GM18951 (cell line): Measurements from ENCODE around the gene CACNA1I.

ENCODE experiments used
- POLR2A ChIP-seq: IDR thresholded peaks from 4 replicates; pipeline ENCODE4 v1.6.1; 2011; ENCODE audit warnings: mild to moderate bottlenecking; ENCODE audit not compliant: insufficient read length, insufficient read depth; ENCODE audit errors: extremely low read depth
- in situ Hi-C: fragments of 300-500 bp; cut with MboI; formaldehyde crosslinking; loops from one replicate; pipeline ENCODE4 v1.12.0; 2022; ENCODE audit warnings: low sequenced_read_pairs, mixed read lengths, inconsistent platforms; ENCODE audit not compliant: unreplicated experiment

CACNA1I gene

DNA sequence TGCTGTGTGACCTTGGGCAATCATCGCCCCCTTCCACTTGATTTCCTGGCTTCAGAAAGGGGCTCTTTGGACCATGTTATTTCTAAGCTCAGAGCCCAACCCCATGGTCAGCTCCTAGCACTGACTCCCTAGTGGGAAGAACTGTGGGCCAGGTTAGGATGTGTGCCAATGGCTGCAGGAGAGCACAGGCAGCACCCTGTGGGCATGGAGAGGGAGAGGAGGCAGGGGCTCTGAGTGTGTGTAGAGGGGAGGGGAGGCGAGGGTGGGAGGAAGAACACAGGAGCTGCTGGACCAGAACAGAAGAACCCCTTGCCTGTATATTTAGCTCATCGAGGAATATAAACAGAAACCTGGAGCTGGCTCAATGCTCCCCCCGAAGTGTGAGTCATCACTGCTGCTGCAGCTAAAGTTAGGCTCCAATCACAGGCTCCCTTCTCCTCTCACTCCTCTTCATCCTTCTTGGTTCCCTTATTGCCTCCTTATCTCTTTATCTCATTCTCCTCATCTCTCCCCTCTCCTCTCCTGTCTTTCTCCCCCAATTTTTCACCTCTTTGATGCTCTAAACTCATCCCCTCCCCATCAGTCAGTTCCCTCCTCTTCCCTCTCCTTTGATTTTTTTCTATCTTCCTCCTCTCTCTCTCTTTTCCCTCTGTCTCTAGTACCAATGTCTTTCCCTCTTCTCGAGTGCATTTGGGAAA, 23.5 kb upstream of the CACNA1I start:
- in situ Hi-C loops, result loop anchor here (25.0 kb wide), 1 partner anchor 790 kb away; the partner anchor contains the start of gene ADSL
- no peak for TF ChIP-seq POLR2A

DNA sequence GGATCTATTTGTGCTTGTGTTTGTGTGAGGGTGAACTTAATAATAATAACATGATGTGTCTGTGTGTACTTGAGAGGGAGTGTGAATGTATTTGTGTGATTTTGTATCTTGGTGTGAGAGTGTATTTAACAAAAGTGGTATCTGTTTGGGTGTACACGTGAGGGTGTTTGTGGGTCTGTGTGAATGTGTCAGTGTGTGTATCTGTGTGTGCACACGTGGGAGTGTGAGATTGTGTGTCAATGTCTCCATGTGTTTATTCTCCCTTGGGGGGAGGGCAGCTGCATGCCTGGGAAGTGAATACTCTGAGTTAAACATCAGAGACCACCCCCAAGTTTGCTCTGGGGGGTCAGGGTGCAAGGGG, 23.0 kb upstream of the CACNA1I start:
- in situ Hi-C loops, result loop anchor here (25.0 kb wide), 1 partner anchor 790 kb away; the partner anchor contains the start of gene ADSL
- TF ChIP-seq POLR2A, result no peak

DNA sequence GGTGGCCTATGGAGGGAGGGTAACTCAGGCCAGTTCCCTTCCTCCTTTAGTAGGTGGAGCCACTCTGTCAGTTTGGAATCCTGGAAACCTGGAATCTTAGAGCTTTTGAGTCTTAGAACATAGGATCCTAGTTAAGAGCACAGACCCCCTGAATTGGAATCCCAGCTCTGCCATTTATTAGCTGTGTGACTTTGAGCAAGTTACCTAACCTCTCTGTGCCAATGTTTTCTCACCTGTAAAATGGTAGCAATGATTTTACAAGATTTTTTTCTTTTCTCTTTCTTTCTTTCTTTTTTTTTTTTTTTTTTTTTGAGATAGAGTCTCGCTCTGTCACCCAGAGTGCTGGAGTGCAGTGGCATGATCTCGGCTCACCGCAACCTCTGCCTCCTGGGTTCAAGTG, 17.1 kb upstream of the CACNA1I start:
- no peak for TF ChIP-seq POLR2A
- in situ Hi-C loops, result no loop called here

DNA sequence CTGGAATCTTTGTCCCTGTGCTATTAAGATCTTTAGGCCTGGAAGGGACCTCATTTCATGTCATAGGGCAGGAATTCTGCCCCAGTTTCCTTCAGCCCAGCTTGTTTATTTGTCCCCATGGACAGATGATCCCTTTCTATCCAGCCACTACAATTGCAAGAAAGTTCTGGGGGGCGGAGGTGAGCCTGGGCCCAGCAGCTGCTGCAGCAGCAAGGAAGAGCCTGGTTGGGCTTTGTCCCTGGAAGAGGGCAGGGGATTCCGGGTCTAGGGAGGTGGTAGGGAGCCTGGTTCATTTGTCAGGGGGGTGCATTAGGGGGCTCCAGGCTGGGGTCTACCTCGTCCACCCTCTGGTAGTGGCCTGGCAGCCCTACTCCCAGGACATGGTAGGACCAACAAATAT, 16.4 kb upstream of the CACNA1I start:
- in situ Hi-C loops, result no loop called here
- no peak for TF ChIP-seq POLR2A

DNA sequence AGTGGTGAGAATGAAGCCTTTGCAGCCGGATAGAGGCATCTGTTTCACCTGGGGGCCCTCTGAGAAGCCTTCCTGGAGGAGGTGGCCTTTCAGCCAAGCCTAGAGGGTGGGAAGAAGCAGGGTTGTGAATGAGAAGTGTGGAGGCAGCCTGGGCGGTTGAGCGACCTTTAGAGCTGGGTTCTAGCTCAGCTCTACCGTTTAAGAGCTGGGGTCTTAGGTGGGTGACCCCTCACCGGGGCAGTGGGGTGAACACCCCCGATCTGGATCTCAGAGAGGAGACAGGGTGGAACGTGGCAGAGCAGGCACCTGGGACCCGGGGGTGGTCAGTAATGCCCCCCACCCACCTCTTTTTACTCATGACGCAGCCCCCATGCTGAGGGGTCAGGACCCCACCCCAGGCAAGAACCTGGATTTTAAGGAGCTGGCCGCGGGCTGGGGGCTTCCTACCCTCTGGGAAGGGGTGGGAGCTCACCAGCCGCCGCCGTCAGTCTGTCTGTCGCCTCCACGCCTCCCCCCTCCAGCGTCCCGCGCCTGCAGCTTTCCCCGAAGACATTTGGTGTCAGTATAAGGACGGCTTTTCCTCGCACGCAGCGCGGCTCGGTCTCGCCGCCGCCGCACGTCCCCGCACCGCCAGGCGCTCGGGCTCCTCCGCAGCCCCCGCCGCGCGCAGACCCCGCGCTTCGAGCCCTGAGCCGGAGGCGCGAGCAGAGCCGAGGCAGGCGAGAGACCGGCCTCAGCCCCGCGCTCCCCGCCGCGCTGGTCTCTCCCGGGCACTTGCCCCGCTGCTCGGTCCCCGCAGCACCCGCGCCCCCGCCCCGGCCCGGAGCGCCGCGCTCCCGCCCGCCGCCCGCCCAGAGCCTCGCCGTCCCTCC, 13.3 kb upstream of the CACNA1I start:
- TF ChIP-seq POLR2A, result no peak
- in situ Hi-C loops, result no loop called here

DNA sequence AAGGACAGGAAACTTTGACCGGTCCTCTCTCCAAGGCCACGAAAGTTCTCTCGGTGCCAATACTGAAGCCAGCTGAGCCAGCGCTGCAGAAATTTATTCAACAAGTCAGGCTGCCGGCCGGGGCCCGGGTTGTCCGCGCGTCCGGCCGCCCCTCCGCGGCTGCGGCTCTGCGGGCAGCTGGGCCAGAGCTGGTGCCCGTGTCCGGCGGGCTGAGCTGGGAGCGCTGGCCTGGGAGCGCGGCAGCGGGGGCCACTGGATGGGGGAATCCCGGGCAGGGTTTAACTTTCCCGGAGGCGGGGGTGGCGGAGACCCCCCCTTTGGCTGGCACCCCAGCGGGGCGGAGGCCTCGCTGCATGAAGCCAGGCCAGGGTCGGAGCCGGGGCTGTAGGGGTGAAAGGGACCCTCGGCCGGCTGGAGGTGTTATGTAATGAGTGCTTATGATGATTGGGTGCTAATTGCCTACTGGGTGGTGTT, 12.3 kb upstream of the CACNA1I start:
- TF ChIP-seq POLR2A, result no peak
- in situ Hi-C loops, result no loop called here

DNA sequence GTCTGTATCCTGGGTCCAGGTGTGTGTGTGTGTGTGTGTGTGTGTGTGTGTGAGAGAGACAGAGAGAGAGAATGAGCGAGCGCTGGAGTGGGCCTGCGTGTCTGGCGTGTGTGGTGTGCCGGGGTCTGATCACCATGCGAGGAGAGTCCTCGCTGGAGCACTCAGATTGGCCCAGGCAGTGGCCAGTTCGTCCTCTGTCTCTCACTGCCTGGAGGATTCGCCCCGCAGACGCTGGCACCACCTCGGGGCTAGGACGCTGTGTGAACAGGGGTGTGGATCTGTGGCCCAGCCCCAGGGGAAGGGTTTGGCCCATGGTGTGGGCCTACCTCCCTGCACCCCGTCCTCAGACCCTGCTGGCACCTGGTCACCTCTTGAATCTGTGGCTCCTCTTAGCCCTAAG, 11.6 kb upstream of the CACNA1I start:
- no peak for TF ChIP-seq POLR2A
- in situ Hi-C loops, result no loop called here

DNA sequence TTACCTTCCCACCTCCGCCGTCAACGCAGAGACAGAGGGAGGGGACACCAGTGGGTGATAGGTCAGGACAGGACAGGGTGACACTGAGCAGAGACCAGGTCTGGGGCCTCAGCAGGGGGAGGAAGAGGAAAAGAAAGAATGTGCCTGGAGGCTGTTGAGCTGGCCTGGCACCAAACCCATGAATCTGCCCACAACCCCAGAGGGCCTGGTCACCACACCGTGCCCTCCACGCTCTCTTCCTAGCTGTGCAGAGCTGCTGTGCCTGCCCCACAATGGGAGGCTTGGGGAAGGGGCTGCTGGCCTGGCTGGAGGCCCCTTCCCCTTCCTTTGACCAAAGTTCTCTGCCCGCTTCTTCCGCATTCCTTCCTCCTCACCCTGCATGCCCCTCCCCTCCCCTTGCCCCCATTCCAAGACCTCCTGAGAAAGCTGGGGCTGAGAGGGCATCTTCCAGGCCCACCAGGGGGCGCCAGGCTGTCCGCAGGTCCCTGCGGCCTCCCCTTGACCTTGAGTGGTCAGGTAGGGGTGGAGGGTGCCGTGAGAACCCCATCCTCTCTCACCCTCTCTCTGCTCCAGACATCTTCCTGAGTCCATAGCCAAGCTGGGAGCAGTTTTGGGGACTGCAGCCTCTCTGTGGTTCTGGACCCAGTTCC, 11.0 kb upstream of the CACNA1I start:
- in situ Hi-C loops, result no loop called here
- no peak for TF ChIP-seq POLR2A

DNA sequence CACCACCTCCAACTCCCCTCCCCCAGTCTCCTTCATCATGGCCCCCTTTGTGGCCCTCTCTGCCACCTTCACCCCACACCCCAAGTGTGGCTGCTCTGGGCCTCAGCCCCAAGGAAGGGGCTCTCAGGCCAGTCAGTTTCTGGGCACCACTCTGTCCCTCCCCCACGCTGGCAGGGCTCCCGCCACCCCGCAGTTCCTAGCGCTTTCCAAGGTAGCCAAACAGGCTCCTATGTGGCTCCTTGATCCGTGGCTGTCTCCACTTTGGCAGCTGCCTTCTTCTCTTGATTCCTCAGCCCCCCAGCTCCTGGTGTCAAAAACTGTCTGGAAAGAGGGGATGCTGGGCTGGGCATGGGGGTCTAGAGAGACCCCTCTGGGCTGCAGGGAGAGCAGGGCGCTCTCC, 10.4 kb upstream of the CACNA1I start:
- TF ChIP-seq POLR2A, result no peak

DNA sequence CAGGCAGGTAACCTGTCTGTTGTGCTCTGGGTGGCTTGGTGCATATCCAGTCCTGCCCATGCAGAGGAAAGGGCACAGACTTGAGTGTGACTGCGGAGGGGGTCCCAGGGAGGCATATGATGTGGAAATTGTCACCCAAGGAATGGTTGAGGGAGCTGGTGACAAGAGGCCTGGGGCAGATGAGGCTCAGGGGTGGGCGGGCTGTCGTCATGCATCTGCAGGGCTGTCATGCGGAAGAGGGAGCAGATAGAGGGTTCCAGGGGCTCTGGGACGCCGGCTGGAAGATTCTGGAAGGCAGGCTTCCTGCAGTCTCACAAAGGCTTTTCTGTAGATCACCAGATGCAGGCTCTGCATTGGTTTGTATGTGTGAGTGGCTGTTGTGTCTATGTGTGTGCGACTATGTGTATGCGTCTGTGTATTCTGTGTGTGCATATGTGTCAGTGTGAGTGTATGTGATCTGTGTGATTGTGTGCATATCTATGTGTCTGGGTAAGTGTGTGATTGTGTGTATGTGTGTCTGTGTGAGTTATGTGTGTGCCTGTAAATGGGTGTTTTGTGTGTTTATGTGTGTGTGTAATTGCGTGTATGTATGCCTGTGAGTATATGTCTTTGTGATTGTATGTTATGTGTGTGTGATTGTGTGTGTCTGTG, 7.6 kb upstream of the CACNA1I start:
- TF ChIP-seq POLR2A, result no peak
- in situ Hi-C loops, result no loop called here

More for the DNA sequence above, 10.4 kb upstream of the CACNA1I start:
- in situ Hi-C loops, result no loop called here

DNA sequence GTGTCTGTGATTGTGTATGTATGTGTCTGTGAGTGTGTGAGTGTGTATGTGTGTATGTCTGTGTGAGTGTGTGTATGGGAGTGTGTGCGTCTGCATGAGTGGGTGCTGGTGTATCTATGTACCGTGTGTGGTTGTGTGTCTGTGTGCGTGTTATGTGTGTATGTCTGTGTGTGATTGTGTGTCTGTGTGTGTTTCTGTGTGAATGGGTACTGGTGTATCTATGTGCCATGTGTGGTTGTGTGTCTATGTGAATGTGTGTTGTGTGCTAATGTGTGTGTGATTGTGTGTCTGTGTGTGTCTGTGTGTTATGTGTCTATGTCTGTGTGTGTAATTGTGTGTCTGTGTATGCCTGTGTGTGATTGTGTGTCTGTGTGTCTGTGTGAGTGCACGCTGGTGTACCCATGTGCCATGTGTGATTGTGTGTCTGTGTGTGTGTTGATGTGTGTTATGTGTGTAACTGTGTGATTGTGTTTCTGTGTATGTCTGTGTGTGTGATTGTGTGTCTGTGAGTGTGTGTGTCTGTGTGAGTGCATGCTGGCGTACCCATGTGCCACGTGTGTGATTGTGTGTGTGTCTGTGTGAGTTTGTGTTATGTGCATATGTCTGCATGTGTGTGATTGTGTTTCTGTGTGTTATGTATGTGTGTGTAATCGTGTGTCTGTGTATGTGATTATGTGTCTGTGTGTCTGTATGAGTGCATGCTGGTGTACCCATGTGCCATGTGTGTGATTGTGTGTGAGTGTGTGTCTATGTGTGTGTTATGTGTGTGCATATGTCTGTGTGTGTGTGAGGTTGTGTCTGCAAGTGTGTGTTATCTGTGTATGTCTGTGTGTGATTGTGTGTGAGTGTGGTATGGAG, 6.8 kb upstream of the CACNA1I start:
- in situ Hi-C loops, result no loop called here

DNA sequence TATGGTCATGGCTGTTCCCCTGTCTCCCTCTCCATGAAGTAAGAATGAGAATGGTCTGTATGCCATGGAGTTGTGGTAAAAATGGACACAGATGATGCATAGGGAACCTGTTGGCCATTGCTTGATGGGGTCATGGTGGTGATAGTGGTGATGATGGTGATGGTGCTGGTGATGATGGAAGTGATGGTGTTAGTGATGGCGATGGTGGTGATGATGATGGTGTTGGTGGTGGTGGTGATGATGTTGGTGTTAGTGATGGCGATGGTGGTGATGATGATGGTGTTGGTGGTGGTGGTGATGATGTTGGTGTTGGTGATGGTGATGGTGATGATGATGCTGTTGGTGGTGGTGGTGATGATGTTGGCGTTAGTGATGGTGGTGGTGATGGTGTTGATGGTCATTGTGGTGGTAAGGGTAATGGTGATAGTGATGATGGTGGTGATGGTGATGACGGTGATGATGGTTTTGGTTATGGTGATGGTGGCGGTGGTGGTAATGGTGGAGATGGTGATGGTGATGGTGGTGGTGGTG, 5.1 kb upstream of the CACNA1I start:
- TF ChIP-seq POLR2A, result no peak
- in situ Hi-C loops, result no loop called here

More for the DNA sequence above, 6.8 kb upstream of the CACNA1I start:
- TF ChIP-seq POLR2A, result no peak
